HCT116 (cell line): ENCODE measurements around the gene ANO2. TPM values are rescaled to one million over a fixed set of nuclear protein-coding genes. Genes with fewer than 3 reads are reported as not detected.

Experiments used
- ATAC-seq: fragments of 200-7000 bp; cut with Tn5 transposase; 2 replicates; pipeline ENCODE4 v1.9.1; 2020; ENCODE audit warnings: mild to moderate bottlenecking, moderate library complexity
- BruUV-seq: library from RNA; stranded (reverse); fragments of 400-500 nt; replicated peaks from 2 replicates; lab custom pipeline; 2021; lab: Mats Ljungman, UMichigan
- CTCF ChIA-PET: fragments of 300-600 bp; sonication (Branson Sonifier 250); formaldehyde crosslinking; loops from one replicate; lab custom pipeline; 2021; ENCODE audit warnings: antibody characterized with exemption; lab: Charles Lee
- POLR2A ChIA-PET: fragments of 300-600, 350-600 bp; sonication (Branson Sonifier 250); formaldehyde crosslinking; loops from one replicate; lab custom pipeline; 2021; ENCODE audit warnings: antibody characterized with exemption; lab: Charles Lee
- RAD21 ChIA-PET, 2 experiments: fragments of 300-600 bp; sonication (Branson Sonifier 250); formaldehyde crosslinking; loops; one replicate each; lab custom pipeline; 2023; ENCODE audit warnings: low total read pairs in 2 of 2; ENCODE audit not compliant: uncharacterized antibody in 2 of 2, unreplicated experiment in 2 of 2, low non-redundant PET in 1 of 2; lab: Charles Lee
- DNase-seq: peaks from one replicate; pipeline ENCODE4 v3.0.0-alpha.2; 2010; ENCODE audit warnings: low read depth, low spot score
- H2AFZ ChIP-seq: fragments of 200-600 bp; shearing (Covaris generic), sonication (generic); 2 replicates; pipeline ENCODE4 v1.6.1; 2017; ENCODE audit warnings: low read depth, mixed run types, mixed read lengths, antibody characterized with exemption, low read length; ENCODE audit not compliant: poor library complexity, severe bottlenecking
- H3K27ac ChIP-seq: 2 replicates; pipeline ENCODE4 v1.5.1; 2012; ENCODE audit warnings: low read depth, low read length
- H3K27me3 ChIP-seq: fragments of 200-600 bp; sonication (generic); 2 replicates; pipeline ENCODE4 v1.6.1; 2016; ENCODE audit warnings: mixed run types, low read length, mixed read lengths; ENCODE audit not compliant: insufficient read depth
- H3K36me3 ChIP-seq, 2 experiments: fragments of 200-500 bp in 1 of 2; fragments of 200-600 bp in 1 of 2; sonication (Bioruptor generic) in 1 of 2; sonication (generic) in 1 of 2; 2 replicates each; pipeline versions ENCODE4 v1.5.1 to v1.6.1; 2014 to 2016; ENCODE audit warnings: low read length in 2 of 2, inconsistent platforms in 1 of 2, mixed read lengths in 1 of 2, mixed run types in 1 of 2; ENCODE audit not compliant: insufficient read depth in 2 of 2, control insufficient read depth in 1 of 2
- H3K4me1 ChIP-seq, 2 experiments: fragments of 200-600 bp in 1 of 2; sonication (generic) in 1 of 2; 2 replicates each; pipeline versions ENCODE4 v1.5.1 to v1.6.1; 2012 to 2017; ENCODE audit warnings: low read length in 2 of 2, inconsistent platforms in 1 of 2, mild to moderate bottlenecking in 1 of 2, mixed read lengths in 1 of 2, mixed run types in 1 of 2, moderate library complexity in 1 of 2; ENCODE audit not compliant: insufficient read depth in 2 of 2, control insufficient read depth in 1 of 2
- H3K4me2 ChIP-seq: fragments of 200-600 bp; sonication (generic); 2 replicates; pipeline ENCODE4 v1.6.1; 2017; ENCODE audit warnings: mixed run types, low read length, mixed read lengths
- H3K4me3 ChIP-seq, 2 experiments: fragments of 200-600 bp in 1 of 2; sonication (generic) in 1 of 2; replicated peaks in 1 of 2; 2 replicates each; pipeline ENCODE4 v1.5.1; 2011 to 2016; ENCODE audit warnings: low read length in 2 of 2, control low read depth in 1 of 2, low read depth in 1 of 2, mild to moderate bottlenecking in 1 of 2, mixed read lengths in 1 of 2, mixed run types in 1 of 2
- H3K79me2 ChIP-seq: fragments of 200-600 bp; sonication (generic); 2 replicates; pipeline ENCODE4 v1.6.1; 2017; ENCODE audit warnings: mild to moderate bottlenecking, mixed run types, low read length, moderate library complexity, mixed read lengths; ENCODE audit not compliant: insufficient read depth
- H3K9ac ChIP-seq: fragments of 200-600 bp; sonication (generic); 2 replicates; pipeline ENCODE4 v1.6.1; 2016; ENCODE audit warnings: low read length, mixed read lengths
- H3K9me2 ChIP-seq: fragments of 200-600 bp; sonication (generic), shearing (Covaris generic); 2 replicates; pipeline ENCODE4 v1.6.1; 2017; ENCODE audit warnings: mixed run types, mild to moderate bottlenecking, moderate library complexity; ENCODE audit not compliant: insufficient read depth
- H3K9me3 ChIP-seq, 2 experiments: fragments of 200-500 bp in 1 of 2; fragments of 200-600 bp in 1 of 2; sonication (Bioruptor generic) in 1 of 2; sonication (generic) in 1 of 2; 2 replicates each; pipeline ENCODE4 v1.6.1; 2014 to 2017; ENCODE audit warnings: low read length in 2 of 2, mixed read lengths in 2 of 2, inconsistent platforms in 1 of 2, low read depth in 1 of 2, mild to moderate bottlenecking in 1 of 2, mixed run types in 1 of 2, moderate library complexity in 1 of 2; ENCODE audit not compliant: control insufficient read depth in 1 of 2, insufficient read depth in 1 of 2
- H4K20me1 ChIP-seq: fragments of 200-600 bp; sonication (generic), shearing (Covaris generic); 2 replicates; pipeline ENCODE4 v1.6.1; 2017; ENCODE audit warnings: mixed run types, mild to moderate bottlenecking, moderate library complexity; ENCODE audit not compliant: insufficient read depth
- CBX3 ChIP-seq: IDR thresholded peaks from 2 replicates; pipeline ENCODE4 v1.6.1; 2012; ENCODE audit warnings: low read depth
- CEBPB ChIP-seq: IDR thresholded peaks from 2 replicates; pipeline ENCODE4 v1.6.1; 2012; ENCODE audit warnings: low read depth
- CTCF ChIP-seq, 3 experiments: fragments of 200-600 bp in 1 of 3; sonication (generic) in 1 of 3; IDR thresholded peaks in 2 of 3; conservative IDR thresholded peaks in 1 of 3; 2 replicates each; pipeline ENCODE4 v1.5.1; 2012 to 2017; ENCODE audit warnings: low read depth in 2 of 3, low read length in 2 of 3, antibody characterized with exemption in 1 of 3, borderline replicate concordance in 1 of 3, control low read depth in 1 of 3, mild to moderate bottlenecking in 1 of 3, mixed read lengths in 1 of 3, mixed run types in 1 of 3, moderate library complexity in 1 of 3; ENCODE audit not compliant: insufficient read depth in 1 of 3
- EGR1 ChIP-seq: IDR thresholded peaks from 2 replicates; pipeline ENCODE4 v1.6.1; 2012; ENCODE audit warnings: low read depth
- ELF1 ChIP-seq: IDR thresholded peaks from 2 replicates; pipeline ENCODE4 v1.6.1; 2012; ENCODE audit warnings: low read depth, borderline replicate concordance
- EZH2 ChIP-seq: fragments of 200-600 bp; sonication (generic); IDR thresholded peaks from 2 replicates; pipeline ENCODE4 v1.6.1; 2017; ENCODE audit warnings: antibody characterized with exemption, mixed run types
- EZH2phosphoT487 ChIP-seq: fragments of 200-600 bp; IDR thresholded peaks from 2 replicates; pipeline ENCODE4 v1.6.1; 2018; ENCODE audit warnings: antibody characterized with exemption, borderline replicate concordance
- FOSL1 ChIP-seq: IDR thresholded peaks from 2 replicates; pipeline ENCODE4 v1.6.1; 2012; ENCODE audit warnings: low read depth
- POLR2AphosphoS5 ChIP-seq: IDR thresholded peaks from 2 replicates; pipeline ENCODE4 v1.6.1; 2011; ENCODE audit warnings: mild to moderate bottlenecking, low read depth, low read length, moderate library complexity
- SIN3A ChIP-seq: IDR thresholded peaks from 2 replicates; pipeline ENCODE4 v1.6.1; 2012; ENCODE audit warnings: low read depth
- TCF7L2 ChIP-seq: IDR thresholded peaks from 2 replicates; pipeline ENCODE4 v1.7.0; 2011; ENCODE audit warnings: borderline replicate concordance, inconsistent platforms; ENCODE audit not compliant: insufficient read depth, insufficient read length; ENCODE audit errors: extremely low read depth
- ZNF274 ChIP-seq: fragments of 200-500 bp; sonication (Bioruptor generic); IDR thresholded peaks from 2 replicates; pipeline ENCODE4 v1.6.1; 2014; ENCODE audit warnings: mild to moderate bottlenecking, low read depth, low read length, inconsistent platforms
- intact Hi-C: fragments of 100-400 bp; cut with micrococcal nuclease; formaldehyde crosslinking; loops from 2 replicates; pipeline ENCODE4 v1.10.0; 2022
- total RNA-seq: library from RNA; stranded (reverse); gene quantifications from one replicate; pipeline ENCODE4 v1.2.1, GENCODE V29; 2021; ENCODE audit not compliant: unreplicated experiment
- TF ChIP-seq, protein P1 (sequence below): IDR thresholded peaks from 2 replicates; pipeline ENCODE4 v1.6.1; 2011; ENCODE audit warnings: mild to moderate bottlenecking, low read length, moderate library complexity; ENCODE audit not compliant: insufficient replicate concordance; ENCODE audit errors: extremely low read depth

The ANO2 gene
- total RNA-seq, 1 experiment from 2014 or later: not detected

- Histone ChIP-seq H3K4me1 (no peaks in the 10 kb centered on the region), H3K9ac (no peak overlapping the region), H3K27ac (no peak overlapping the region), H3K4me3 (no peak overlapping the region), H3K9me3 (no peaks in the 10 kb centered on the region), H3K36me3 (no peaks in the 10 kb centered on the region), H3K9me2 (no peaks in the 10 kb centered on the region), H2AFZ (no peak overlapping the region), H3K4me2 (no peak overlapping the region), H3K79me2 (no peaks in the 10 kb centered on the region), H4K20me1 (no peaks in the 10 kb centered on the region), H3K27me3 (peaks cover 15% of the 10 kb centered on the region; the same call in 1 of the 2 replicates)
- ChIA-PET RAD21 (no interaction called here), POLR2A (no interaction called here), CTCF (no interaction called here)
- TF ChIP-seq CBX3 (no peak), CEBPB (no peak), POLR2AphosphoS5 (no peak), EGR1 (no peak), EZH2phosphoT487 (no peak), FOSL1 (no peak), ZNF274 (no peak)
- TF ChIP-seq, protein P1, sequence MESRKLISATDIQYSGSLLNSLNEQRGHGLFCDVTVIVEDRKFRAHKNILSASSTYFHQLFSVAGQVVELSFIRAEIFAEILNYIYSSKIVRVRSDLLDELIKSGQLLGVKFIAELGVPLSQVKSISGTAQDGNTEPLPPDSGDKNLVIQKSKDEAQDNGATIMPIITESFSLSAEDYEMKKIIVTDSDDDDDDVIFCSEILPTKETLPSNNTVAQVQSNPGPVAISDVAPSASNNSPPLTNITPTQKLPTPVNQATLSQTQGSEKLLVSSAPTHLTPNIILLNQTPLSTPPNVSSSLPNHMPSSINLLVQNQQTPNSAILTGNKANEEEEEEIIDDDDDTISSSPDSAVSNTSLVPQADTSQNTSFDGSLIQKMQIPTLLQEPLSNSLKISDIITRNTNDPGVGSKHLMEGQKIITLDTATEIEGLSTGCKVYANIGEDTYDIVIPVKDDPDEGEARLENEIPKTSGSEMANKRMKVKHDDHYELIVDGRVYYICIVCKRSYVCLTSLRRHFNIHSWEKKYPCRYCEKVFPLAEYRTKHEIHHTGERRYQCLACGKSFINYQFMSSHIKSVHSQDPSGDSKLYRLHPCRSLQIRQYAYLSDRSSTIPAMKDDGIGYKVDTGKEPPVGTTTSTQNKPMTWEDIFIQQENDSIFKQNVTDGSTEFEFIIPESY: no peak
- intact Hi-C loops: no loop called here
- ATAC-seq: no peak
- no peak for DNase-seq
- BruUV-seq: no TSS peak
Observed at GRCh38 chr12:5944688-5945070, 380 bp downstream of the ANO2 start.

DNA sequence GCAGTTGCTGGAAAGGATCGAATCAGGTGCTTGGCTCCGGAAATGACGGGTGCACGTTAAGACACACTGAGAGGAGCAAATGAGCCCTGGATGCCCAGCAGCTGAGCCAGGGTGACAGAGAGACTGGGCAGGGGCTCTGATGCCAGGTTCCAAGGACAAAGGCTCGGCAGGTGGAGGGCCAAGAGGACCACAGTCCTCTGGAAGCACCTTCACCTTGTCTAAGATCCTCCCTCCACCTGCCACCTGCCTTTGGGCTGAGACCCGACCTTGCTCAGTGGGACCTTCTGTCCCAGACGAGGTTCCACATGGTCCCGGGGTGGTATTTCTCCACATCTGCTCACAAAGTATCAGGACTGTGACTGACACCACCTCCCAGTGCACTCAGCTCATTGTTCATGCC is 1.0 kb downstream of the ANO2 start:
- no TSS peak for BruUV-seq
- intact Hi-C loops: no loop called here

More for the DNA sequence above, 1.0 kb downstream of the ANO2 start:
- Histone ChIP-seq H3K9me3 (no peaks in the 10 kb centered on the region), H4K20me1 (no peaks in the 10 kb centered on the region), H2AFZ (no peak overlapping the region), H3K36me3 (no peaks in the 10 kb centered on the region), H3K9ac (no peak overlapping the region), H3K4me1 (no peaks in the 10 kb centered on the region), H3K27ac (no peak overlapping the region), H3K9me2 (no peaks in the 10 kb centered on the region), H3K79me2 (no peaks in the 10 kb centered on the region), H3K27me3 (peaks cover 12% of the 10 kb centered on the region; the same call in 1 of the 2 replicates), H3K4me2 (no peak overlapping the region), H3K4me3 (no peak overlapping the region)
- ChIA-PET CTCF (no interaction called here), RAD21 (no interaction called here), POLR2A (no interaction called here)
- TF ChIP-seq SIN3A (no peak), FOSL1 (no peak), CTCF (IDR thresholded peaks at IDR 0.05 in 2 of 3, conservative IDR thresholded peaks at IDR 0.05 in 1 of 3; ENCODE audit: borderline replicate concordance in 1 of 3, insufficient read depth in 1 of 3, low read depth in 2 of 3, low read length in 2 of 3) (no peak), TCF7L2 (no peak), POLR2AphosphoS5 (no peak), CEBPB (no peak), EZH2phosphoT487 (no peak), ELF1 (no peak), EZH2 (no peak)
- TF ChIP-seq, protein P1: no peak
- no peak for ATAC-seq
- no peak for DNase-seq
